Natural killer cell (primary cell): Measurements from ENCODE around the gene UNK. TPM values are rescaled to one million over a fixed set of nuclear protein-coding genes. Genes with fewer than 3 reads are reported as not detected.

Experiments
- ATAC-seq, 3 donors: fragments of 150-1000 bp in 2 of 3; fragments of 200-7000 bp in 1 of 3; cut with Tn5 transposase; 1 replicate in 1 of 3; 2 replicates in 2 of 3; pipeline ENCODE4 v1.10.0; 2021; ENCODE audit warnings: mild to moderate bottlenecking in 2 of 3, moderate library complexity in 2 of 3
- DNase-seq, 2 donors: peaks; one replicate each; pipeline versions ENCODE4 v3.0.0 to v3.0.0-alpha.2; 2013 to 2021; ENCODE audit warnings: mixed read lengths in 1 of 2
- H3K27ac ChIP-seq: one replicate; pipeline ENCODE4 v1.5.1; 2013; ENCODE audit warnings: mild to moderate bottlenecking, low read length
- H3K27me3 ChIP-seq: one replicate; pipeline ENCODE4 v1.6.1; 2013; ENCODE audit warnings: low read length; ENCODE audit not compliant: control insufficient read depth, insufficient read depth
- H3K36me3 ChIP-seq: one replicate; pipeline ENCODE4 v1.6.1; 2013; ENCODE audit warnings: low read length; ENCODE audit not compliant: control insufficient read depth, insufficient read depth
- H3K4me1 ChIP-seq: one replicate; pipeline ENCODE4 v1.6.1; 2013; ENCODE audit warnings: low read length; ENCODE audit not compliant: control insufficient read depth, insufficient read depth
- H3K4me3 ChIP-seq: one replicate; pipeline ENCODE4 v1.5.1; 2013; ENCODE audit warnings: low read length
- H3K9me3 ChIP-seq: one replicate; pipeline ENCODE4 v1.6.1; 2013; ENCODE audit warnings: low read length; ENCODE audit not compliant: control insufficient read depth, insufficient read depth
- H3K27ac Mint-ChIP-seq, 2 donors: one replicate each; pipeline ENCODE4 v1.8.0; 2022; ENCODE audit warnings: mild to moderate bottlenecking in 2 of 2, mixed read lengths in 2 of 2, moderate library complexity in 1 of 2
- H3K27me3 Mint-ChIP-seq, 2 donors: one replicate each; pipeline ENCODE4 v1.8.0; 2022; ENCODE audit warnings: low read depth in 2 of 2, mixed read lengths in 2 of 2
- H3K36me3 Mint-ChIP-seq: one replicate; pipeline ENCODE4 v1.8.0; 2022; ENCODE audit warnings: mixed read lengths
- H3K4me1 Mint-ChIP-seq, 2 donors: one replicate each; pipeline ENCODE4 v1.8.0; 2022; ENCODE audit warnings: mixed read lengths in 2 of 2
- H3K4me3 Mint-ChIP-seq: one replicate; pipeline ENCODE4 v1.8.0; 2022; ENCODE audit warnings: mild to moderate bottlenecking, moderate library complexity, mixed read lengths
- H3K9me3 Mint-ChIP-seq, 2 donors: one replicate each; pipeline ENCODE4 v1.8.0; 2022; ENCODE audit warnings: mixed read lengths in 2 of 2
- WGBS: methylation state at CpG from one replicate; pipeline ENCODE4 v1.1.7; 2013; ENCODE audit warnings: missing lambda C conversion rate; ENCODE audit not compliant: insufficient coverage; 5-methylcytosine and 5-hydroxymethylcytosine counted together
- intact Hi-C: fragments of 100-400 bp; cut with micrococcal nuclease; formaldehyde crosslinking; loops from one replicate; pipeline ENCODE4 v1.14.2; 2022
- total RNA-seq, 4 donors: library from RNA; stranded (reverse); fragments of 120-200 nt in 1 of 4; gene quantifications; one replicate each; pipeline versions ENCODE4 v1.2.3 to v1.2.4, GENCODE V29; 2013 to 2022
- TF ChIP-seq, protein P1 (sequence below): fragments of 200-600 bp; IDR thresholded peaks from one replicate; pipeline ENCODE4 v1.8.0; 2022; ENCODE audit warnings: antibody characterized with exemption

Gene UNK
- total RNA-seq, 3 donors from 2014 or later (not counting 1 experiment from before 2014, with no cell fraction given): 44.2 to 51.3 (median 44.5) TPM

DNA sequence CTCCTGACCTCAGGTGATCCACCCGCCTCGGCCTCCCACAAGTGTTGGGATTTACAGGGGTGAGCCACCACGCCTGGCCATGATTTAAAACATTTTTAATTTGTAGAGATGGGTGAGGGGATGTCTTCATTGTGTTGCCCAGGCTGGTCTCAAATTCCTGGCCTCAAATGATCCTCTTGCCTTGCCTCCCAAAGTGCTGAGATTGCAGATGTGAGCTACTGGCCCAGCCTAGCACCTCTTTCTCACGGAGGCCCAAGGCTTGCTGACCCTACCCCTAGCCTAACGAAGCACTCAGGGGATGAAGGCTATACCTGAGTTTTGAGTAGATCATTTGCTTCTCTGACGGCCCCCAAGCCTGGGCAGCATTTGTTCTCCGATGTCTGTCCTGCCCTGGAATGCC is 26.6 kb downstream of the UNK start:
- 99% methylated on average over 7 of the region's 7 CpGs for WGBS
- DNase-seq (no peak), ATAC-seq (no peak)
- H3K36me3 Mint-ChIP-seq: no peaks in the 10 kb centered on the region
- intact Hi-C loops: no loop called here
- H3K27me3 ChIP-seq: no peaks in the 10 kb centered on the region
- TF ChIP-seq, protein P1, sequence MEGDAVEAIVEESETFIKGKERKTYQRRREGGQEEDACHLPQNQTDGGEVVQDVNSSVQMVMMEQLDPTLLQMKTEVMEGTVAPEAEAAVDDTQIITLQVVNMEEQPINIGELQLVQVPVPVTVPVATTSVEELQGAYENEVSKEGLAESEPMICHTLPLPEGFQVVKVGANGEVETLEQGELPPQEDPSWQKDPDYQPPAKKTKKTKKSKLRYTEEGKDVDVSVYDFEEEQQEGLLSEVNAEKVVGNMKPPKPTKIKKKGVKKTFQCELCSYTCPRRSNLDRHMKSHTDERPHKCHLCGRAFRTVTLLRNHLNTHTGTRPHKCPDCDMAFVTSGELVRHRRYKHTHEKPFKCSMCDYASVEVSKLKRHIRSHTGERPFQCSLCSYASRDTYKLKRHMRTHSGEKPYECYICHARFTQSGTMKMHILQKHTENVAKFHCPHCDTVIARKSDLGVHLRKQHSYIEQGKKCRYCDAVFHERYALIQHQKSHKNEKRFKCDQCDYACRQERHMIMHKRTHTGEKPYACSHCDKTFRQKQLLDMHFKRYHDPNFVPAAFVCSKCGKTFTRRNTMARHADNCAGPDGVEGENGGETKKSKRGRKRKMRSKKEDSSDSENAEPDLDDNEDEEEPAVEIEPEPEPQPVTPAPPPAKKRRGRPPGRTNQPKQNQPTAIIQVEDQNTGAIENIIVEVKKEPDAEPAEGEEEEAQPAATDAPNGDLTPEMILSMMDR: no peak
- H3K4me1 Mint-ChIP-seq: peaks cover 0 to 10% of the 10 kb centered on the region in 2 donors
- no peaks in the 10 kb centered on the region for H3K27me3 Mint-ChIP-seq
- H3K9me3 ChIP-seq: no peaks in the 10 kb centered on the region
- H3K4me3 Mint-ChIP-seq: no peak overlapping the region
- H3K27ac ChIP-seq: no peak overlapping the region
- H3K4me1 ChIP-seq: no peaks in the 10 kb centered on the region
- no peak overlapping the region for H3K4me3 ChIP-seq
- H3K9me3 Mint-ChIP-seq: no peaks in the 10 kb centered on the region
- H3K27ac Mint-ChIP-seq: no peak overlapping the region
- H3K36me3 ChIP-seq: peaks cover 48% of the 10 kb centered on the region

DNA sequence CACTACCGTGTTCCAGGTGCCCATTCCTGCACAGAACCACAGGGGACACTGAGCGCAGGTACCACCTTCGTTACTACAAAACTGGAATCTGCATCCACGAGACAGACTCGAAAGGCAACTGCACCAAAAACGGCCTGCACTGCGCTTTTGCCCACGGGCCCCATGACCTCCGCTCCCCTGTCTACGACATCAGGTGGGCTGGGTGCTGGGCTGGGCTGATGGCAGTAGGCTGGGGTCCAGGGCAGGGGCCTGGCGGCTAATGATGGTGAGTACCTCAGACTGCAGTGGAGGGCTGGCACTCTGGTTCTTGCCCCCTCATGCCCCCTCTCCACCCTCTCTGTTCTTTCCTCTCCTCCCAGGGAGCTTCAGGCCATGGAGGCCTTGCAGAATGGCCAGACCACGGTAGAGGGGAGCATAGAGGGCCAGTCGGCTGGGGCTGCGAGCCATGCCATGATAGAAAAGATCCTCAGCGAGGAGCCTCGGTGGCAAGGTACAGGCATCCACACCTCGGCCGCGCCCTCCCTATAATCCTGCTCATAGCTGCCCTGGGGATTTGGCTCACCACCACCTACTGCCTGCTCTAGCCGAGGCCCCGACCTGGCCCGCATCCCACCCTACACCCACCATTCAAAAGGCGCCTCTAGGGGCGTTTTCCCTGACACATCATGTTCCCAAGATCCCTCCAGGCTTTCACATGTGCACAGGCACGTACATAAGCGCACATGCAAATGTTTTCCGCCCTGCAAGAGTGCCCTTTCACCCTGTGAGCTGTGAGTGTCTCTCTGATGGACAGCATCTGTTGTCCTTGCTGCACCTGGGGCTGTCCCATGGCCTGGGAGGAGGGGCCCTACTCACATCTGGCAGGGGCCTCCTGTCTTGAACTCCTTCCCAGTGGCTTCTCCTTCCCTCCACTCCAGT is 27.7 kb downstream of the UNK start:
- TF ChIP-seq, protein P1: no peak
- Histone ChIP-seq H3K4me1 (no peaks in the 10 kb centered on the region), H3K27me3 (no peaks in the 10 kb centered on the region), H3K27ac (no peak overlapping the region), H3K4me3 (no peak overlapping the region), H3K36me3 (peaks cover 58% of the 10 kb centered on the region), H3K9me3 (no peaks in the 10 kb centered on the region)
- H3K4me3 Mint-ChIP-seq: no peak overlapping the region
- no peak for DNase-seq
- H3K9me3 Mint-ChIP-seq: no peaks in the 10 kb centered on the region
- no peaks in the 10 kb centered on the region for H3K27me3 Mint-ChIP-seq
- H3K27ac Mint-ChIP-seq: no peak overlapping the region
- no peaks in the 10 kb centered on the region for H3K36me3 Mint-ChIP-seq
- intact Hi-C loops: no loop called here
- H3K4me1 Mint-ChIP-seq: peaks cover 0 to 10% of the 10 kb centered on the region in 2 donors
- no peak for ATAC-seq
- WGBS: 98% methylated on average over 27 of the region's 27 CpGs

DNA sequence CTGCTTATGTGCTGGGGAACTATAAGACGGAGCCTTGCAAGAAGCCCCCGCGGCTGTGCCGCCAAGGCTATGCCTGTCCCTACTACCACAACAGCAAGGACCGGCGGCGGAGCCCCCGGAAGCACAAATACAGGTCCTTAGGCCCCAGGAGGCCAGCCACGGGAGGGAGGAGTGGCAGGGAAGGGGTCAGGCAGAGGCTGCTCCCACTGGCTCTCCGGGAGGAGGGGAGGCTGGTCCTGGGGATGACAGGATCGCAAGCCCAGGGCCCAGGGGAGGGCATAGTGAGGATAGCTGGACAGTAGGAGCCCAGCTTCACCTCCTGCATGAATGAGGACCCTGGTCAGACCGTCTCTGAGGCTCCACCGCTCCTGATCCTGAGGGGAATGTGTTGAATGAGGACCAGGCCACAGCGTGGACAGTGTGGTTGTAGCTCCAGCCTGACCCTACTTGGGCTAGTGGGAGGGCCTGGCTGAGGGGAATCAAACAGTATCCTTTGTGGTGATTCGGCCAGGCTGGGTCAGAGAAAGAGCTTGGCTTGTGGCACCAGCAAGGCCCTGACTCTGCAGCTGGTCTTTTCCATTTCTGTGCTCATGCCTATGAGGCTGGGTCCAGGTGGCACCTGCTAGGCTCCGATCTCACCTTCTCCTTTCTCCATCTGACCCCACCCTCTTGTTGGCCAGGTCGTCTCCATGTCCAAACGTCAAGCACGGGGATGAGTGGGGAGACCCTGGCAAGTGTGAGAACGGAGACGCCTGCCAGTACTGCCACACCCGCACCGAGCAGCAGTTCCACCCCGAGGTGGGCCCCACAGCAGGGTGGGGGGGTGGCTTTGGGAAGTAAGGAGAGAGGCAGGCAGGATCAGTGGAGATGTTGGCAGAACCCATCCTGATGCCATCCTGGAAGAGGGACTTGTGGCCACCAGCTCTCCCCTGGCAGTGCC is 28.7 kb downstream of the UNK start:
- Histone ChIP-seq H3K4me3 (no peak overlapping the region), H3K27ac (no peak overlapping the region), H3K4me1 (no peaks in the 10 kb centered on the region), H3K27me3 (no peaks in the 10 kb centered on the region), H3K36me3 (peaks cover 65% of the 10 kb centered on the region), H3K9me3 (no peaks in the 10 kb centered on the region)
- no peaks in the 10 kb centered on the region for H3K9me3 Mint-ChIP-seq
- H3K4me3 Mint-ChIP-seq: no peak overlapping the region
- ATAC-seq: no peak
- no peaks in the 10 kb centered on the region for H3K36me3 Mint-ChIP-seq
- H3K27me3 Mint-ChIP-seq: no peaks in the 10 kb centered on the region
- intact Hi-C loops: no loop called here
- TF ChIP-seq, protein P1: no peak
- 96% methylated on average over 24 of the region's 24 CpGs for WGBS
- peaks cover 0 to 4% of the 10 kb centered on the region in 2 donors for H3K4me1 Mint-ChIP-seq
- H3K27ac Mint-ChIP-seq: no peak overlapping the region
- no peak for DNase-seq
